Measurements from ENCODE around the gene GTF2H3. TPM values are rescaled to one million over a fixed set of nuclear protein-coding genes. Genes with fewer than 3 reads are reported as not detected.

Gene GTF2H3
- total and polyA plus RNA-seq, 9 of the 15 experiments (the other 6 are each of a cell fraction or from before 2014, with no cell fraction given): 22.7 to 99.7 (median 49.6) TPM

- no peak for TF ChIP-seq SP2 (IDR thresholded peaks at IDR 0.05; ENCODE audit: extremely low read depth, low read depth, low read length, poor library complexity, severe bottlenecking)
- TF ChIP-seq KAT8 (IDR thresholded peaks at IDR 0.05; ENCODE audit: low read depth): no peak
- no peak for TF ChIP-seq RAD51 (IDR thresholded peaks at IDR 0.05; ENCODE audit: borderline replicate concordance, low read depth)
- TF ChIP-seq PATZ1 (CRISPR knock-in tag; IDR thresholded peaks at IDR 0.05; ENCODE audit: borderline replicate concordance): no peak
- no peak for TF ChIP-seq NUFIP1 (IDR thresholded peaks at IDR 0.05; ENCODE audit: partially characterized antibody)
- peak; percentile 67; the same call in 1 of the 2 replicates for TF ChIP-seq THAP12 (CRISPR knock-in tag; IDR thresholded peaks at IDR 0.05)
- TF ChIP-seq E2F8 (IDR thresholded peaks at IDR 0.05; ENCODE audit: low read depth, partially characterized antibody): peak; percentile 99
- TF ChIP-seq HDAC1 (IDR thresholded peaks at IDR 0.05): peak in 1 of 2 experiments; percentile 100; a peak in 2 of 4 replicates
- no peak for TF ChIP-seq SMARCE1 (IDR thresholded peaks at IDR 0.05)
- 0 out of 2 replicates have a peak, but pooled peaks have one; percentile 18 for TF ChIP-seq ZBTB17 (CRISPR knock-in tag; IDR thresholded peaks at IDR 0.05)
- no peak for TF ChIP-seq ILF3 (IDR thresholded peaks at IDR 0.05; ENCODE audit: borderline replicate concordance)
- TF ChIP-seq ZBTB33 (CRISPR knock-in tag; IDR thresholded peaks at IDR 0.05): peak; percentile 75
- TF ChIP-seq EP400 (IDR thresholded peaks at IDR 0.05): peak; percentile 98
- no peak for TF ChIP-seq HOXB6 (CRISPR knock-in tag; IDR thresholded peaks at IDR 0.05; ENCODE audit: borderline replicate concordance)
- TF ChIP-seq ZKSCAN1 (IDR thresholded peaks at IDR 0.05; ENCODE audit: low read depth, low read length): peak; percentile 85
- no peak for TF ChIP-seq CEBPG (CRISPR knock-in tag; IDR thresholded peaks at IDR 0.05)
- no peak for TF ChIP-seq CEBPG (tag; conservative IDR thresholded peaks at IDR 0.05 in 1 of 2, IDR thresholded peaks at IDR 0.05 in 1 of 2)
- no peak for TF ChIP-seq ZBED1 (IDR thresholded peaks at IDR 0.05)
- peak; percentile 94 for TF ChIP-seq KHSRP (IDR thresholded peaks at IDR 0.05)
- peak; percentile 71 for TF ChIP-seq TCF7 (IDR thresholded peaks at IDR 0.05; ENCODE audit: borderline replicate concordance)
Measured at GRCh38 chr12:123633379-123634141, at the start of gene GTF2H3, which contains the start of gene EIF2B1 (continued).

All from K562 (cell line).